HepG2 (cell line): ENCODE results near the gene SUPT4H1. TPM values are rescaled to one million over a fixed set of nuclear protein-coding genes. Genes with fewer than 3 reads are reported as not detected.

Source experiments
- DR1 ChIP-seq: sonication (generic); formaldehyde crosslinking; IDR thresholded peaks from 2 replicates; pipeline ENCODE4 v1.8.0; 2021; ENCODE audit warnings: mild to moderate bottlenecking, missing genetic modification reagents, inconsistent platforms
- ETV5 ChIP-seq: IDR thresholded peaks from 2 replicates; pipeline ENCODE4 v1.6.1; 2018; ENCODE audit warnings: missing biosample characterization, missing genetic modification reagents, inconsistent platforms, borderline replicate concordance
- HINFP ChIP-seq: sonication (generic); formaldehyde crosslinking; IDR thresholded peaks from 2 replicates; pipeline ENCODE4 v1.4.0; 2020; ENCODE audit warnings: low read depth, mild to moderate bottlenecking, missing genetic modification reagents
- HMGXB3 ChIP-seq: sonication (generic); formaldehyde crosslinking; IDR thresholded peaks from 2 replicates; pipeline ENCODE4 v1.4.0; 2020; ENCODE audit warnings: missing genetic modification reagents, borderline replicate concordance
- IRF9 ChIP-seq: sonication (generic); formaldehyde crosslinking; IDR thresholded peaks from 2 replicates; pipeline ENCODE4 v1.8.0; 2022; ENCODE audit warnings: missing genetic modification reagents, mild to moderate bottlenecking, borderline replicate concordance
- NFKBIZ ChIP-seq: IDR thresholded peaks from 2 replicates; pipeline ENCODE4 v1.6.1; 2018; ENCODE audit warnings: missing genetic modification reagents, missing compliant biosample characterization
- PHF5A ChIP-seq: IDR thresholded peaks from one replicate; pipeline ENCODE4 v1.6.1; 2018; ENCODE audit warnings: low read depth, missing genetic modification reagents; ENCODE audit not compliant: unreplicated experiment
- RNF219 ChIP-seq: sonication (generic); formaldehyde crosslinking; IDR thresholded peaks from 2 replicates; pipeline ENCODE4 v1.5.0; 2020; ENCODE audit warnings: mild to moderate bottlenecking, missing genetic modification reagents
- SATB2 ChIP-seq: sonication (generic); formaldehyde crosslinking; IDR thresholded peaks from 2 replicates; pipeline ENCODE4 v1.5.0; 2020; ENCODE audit warnings: missing genetic modification reagents
- SMAD9 ChIP-seq: sonication (generic); formaldehyde crosslinking; IDR thresholded peaks from 2 replicates; pipeline ENCODE4 v1.5.1; 2020; ENCODE audit warnings: mild to moderate bottlenecking, missing genetic modification reagents
- SNRNP70 ChIP-seq: fragments of 200-400 bp; formaldehyde crosslinking; IDR thresholded peaks from 2 replicates; pipeline ENCODE4 v1.6.1; 2017; ENCODE audit warnings: mild to moderate bottlenecking, low read depth, low read length, moderate library complexity
- STAG1 ChIP-seq: sonication (generic); formaldehyde crosslinking; IDR thresholded peaks from 2 replicates; pipeline ENCODE4 v1.4.0; 2020; ENCODE audit warnings: missing genetic modification reagents
- SYNCRIP ChIP-seq: fragments of 200-400 bp; formaldehyde crosslinking; IDR thresholded peaks from 2 replicates; pipeline ENCODE4 v1.6.1; 2018; ENCODE audit warnings: mild to moderate bottlenecking, low read depth, low read length; ENCODE audit not compliant: insufficient read depth
- YEATS2 ChIP-seq: sonication (generic); formaldehyde crosslinking; IDR thresholded peaks from 2 replicates; pipeline ENCODE4 v1.4.0; 2020; ENCODE audit warnings: missing genetic modification reagents, borderline replicate concordance
- YEATS4 ChIP-seq: sonication (generic); formaldehyde crosslinking; IDR thresholded peaks from 2 replicates; pipeline ENCODE4 v1.4.0; 2020; ENCODE audit warnings: missing genetic modification reagents, borderline replicate concordance
- ZKSCAN5 ChIP-seq: sonication (generic); formaldehyde crosslinking; IDR thresholded peaks from 2 replicates; pipeline ENCODE4 v1.5.1; 2020; ENCODE audit warnings: mild to moderate bottlenecking, missing genetic modification reagents
- ZMYM4 ChIP-seq: sonication (generic); formaldehyde crosslinking; IDR thresholded peaks from 2 replicates; pipeline ENCODE4 v1.8.1; 2023; ENCODE audit warnings: mild to moderate bottlenecking, missing genetic modification reagents
- ZNF160 ChIP-seq: sonication (generic); formaldehyde crosslinking; IDR thresholded peaks from 2 replicates; pipeline ENCODE4 v1.8.0; 2022; ENCODE audit warnings: mild to moderate bottlenecking, inconsistent platforms, missing genetic modification reagents
- ZNF282 ChIP-seq: fragments of 450-650 bp; IDR thresholded peaks from 2 replicates; pipeline ENCODE4 v1.6.1; 2018; ENCODE audit not compliant: partially characterized antibody
- ZNF589 ChIP-seq: sonication (generic); formaldehyde crosslinking; conservative IDR thresholded peaks from 2 replicates; pipeline ENCODE4 v1.8.0; 2022; ENCODE audit warnings: mild to moderate bottlenecking, moderate library complexity, missing genetic modification reagents
- ZNF660 ChIP-seq: sonication (generic); formaldehyde crosslinking; IDR thresholded peaks from 2 replicates; pipeline ENCODE4 v1.5.1; 2020; ENCODE audit warnings: mild to moderate bottlenecking, low read depth, missing genetic modification reagents, borderline replicate concordance
- polyA plus RNA-seq, 8 experiments: library from polyadenylated mRNA; depleted of rRNA in 3 of 8; stranded (reverse) in 7 of 8; unstranded in 1 of 8; fragments of >200 nt; fragmentation: Illumina TruSeq in 4 of 8; extraction: Trizol in 4 of 8; gene quantifications; 2 replicates each; pipeline versions ENCODE4 v1.2.1 to v1.2.3, GENCODE V29; 2011 to 2016; ENCODE audit warnings: low read depth in 4 of 8, missing spikeins in 1 of 8, mixed read lengths in 1 of 8; ENCODE audit not compliant: insufficient read depth in 1 of 8
- total RNA-seq, 5 experiments: library from RNA; depleted of rRNA; stranded (reverse); fragments of >200 nt; fragmentation: Illumina TruSeq; extraction: Trizol; gene quantifications; 2 replicates each; pipeline ENCODE4 v1.2.3, GENCODE V29; 2016; ENCODE audit warnings: low read depth in 1 of 5

SUPT4H1 gene
- total and polyA plus RNA-seq, 2 of the 13 experiments (the other 11 are each of a cell fraction or from before 2014, with no cell fraction given) = 155 to 244 TPM

GRCh38 chr17:58383892-58384462, 32.0 kb upstream of the SUPT4H1 start (continued):
- TF ChIP-seq ETV5 (CRISPR knock-in tag) = peak; percentile 45; the same call in 1 of the 2 replicates
- TF ChIP-seq YEATS2 (CRISPR knock-in tag) = 0 out of 2 replicates have a peak, but pooled peaks have one; percentile 19
- peak; percentile 29; the same call in 1 of the 2 replicates for TF ChIP-seq NFKBIZ (CRISPR knock-in tag)
- TF ChIP-seq IRF9 = no peak
- no peak for TF ChIP-seq PHF5A (CRISPR knock-in tag)
- TF ChIP-seq SYNCRIP = no peak
- no peak for TF ChIP-seq RNF219
- TF ChIP-seq ZNF589 (CRISPR knock-in tag) = no peak
- TF ChIP-seq DR1 = no peak
- TF ChIP-seq HMGXB3 = 0 out of 2 replicates have a peak, but pooled peaks have one; percentile 42
- no peak for TF ChIP-seq SATB2
- no peak for TF ChIP-seq SMAD9 (CRISPR knock-in tag)
- TF ChIP-seq HINFP (CRISPR knock-in tag) = no peak
- no peak for TF ChIP-seq SNRNP70
- TF ChIP-seq YEATS4 (CRISPR knock-in tag) = 0 out of 2 replicates have a peak, but pooled peaks have one; percentile 12
- TF ChIP-seq ZNF282 = no peak
- no peak for TF ChIP-seq ZNF160 (CRISPR knock-in tag)
- TF ChIP-seq ZNF660 (CRISPR knock-in tag) = no peak
- 0 out of 2 replicates have a peak, but pooled peaks have one; percentile 31 for TF ChIP-seq ZMYM4 (CRISPR knock-in tag)
- TF ChIP-seq STAG1 (CRISPR knock-in tag) = no peak
- TF ChIP-seq ZKSCAN5 = no peak
